Measurements from ENCODE around the gene ABCB11.

DNA sequence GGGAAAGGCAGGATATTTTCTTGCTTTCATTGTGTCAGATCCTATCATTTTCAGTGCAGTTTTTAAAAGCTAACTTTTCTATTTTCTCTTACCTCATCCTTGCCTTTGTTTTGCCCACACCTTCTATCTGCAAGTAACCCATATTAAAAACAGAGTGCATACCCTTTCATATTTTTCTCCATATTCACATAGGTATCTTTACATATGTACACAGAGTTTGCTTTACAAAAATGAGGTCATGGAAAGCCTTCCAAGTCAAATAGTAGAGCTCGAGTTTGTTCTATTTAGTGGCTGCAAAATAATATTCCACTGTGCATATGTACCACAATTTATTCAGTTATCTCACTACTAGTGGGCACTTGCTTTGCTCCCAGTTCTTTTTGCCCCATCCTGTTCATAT lies 34.3 kb upstream of the ABCB11 start:
- TF ChIP-seq POLR2AphosphoS5 (IDR thresholded peaks at IDR 0.05): no peak
- TF ChIP-seq, protein P1, sequence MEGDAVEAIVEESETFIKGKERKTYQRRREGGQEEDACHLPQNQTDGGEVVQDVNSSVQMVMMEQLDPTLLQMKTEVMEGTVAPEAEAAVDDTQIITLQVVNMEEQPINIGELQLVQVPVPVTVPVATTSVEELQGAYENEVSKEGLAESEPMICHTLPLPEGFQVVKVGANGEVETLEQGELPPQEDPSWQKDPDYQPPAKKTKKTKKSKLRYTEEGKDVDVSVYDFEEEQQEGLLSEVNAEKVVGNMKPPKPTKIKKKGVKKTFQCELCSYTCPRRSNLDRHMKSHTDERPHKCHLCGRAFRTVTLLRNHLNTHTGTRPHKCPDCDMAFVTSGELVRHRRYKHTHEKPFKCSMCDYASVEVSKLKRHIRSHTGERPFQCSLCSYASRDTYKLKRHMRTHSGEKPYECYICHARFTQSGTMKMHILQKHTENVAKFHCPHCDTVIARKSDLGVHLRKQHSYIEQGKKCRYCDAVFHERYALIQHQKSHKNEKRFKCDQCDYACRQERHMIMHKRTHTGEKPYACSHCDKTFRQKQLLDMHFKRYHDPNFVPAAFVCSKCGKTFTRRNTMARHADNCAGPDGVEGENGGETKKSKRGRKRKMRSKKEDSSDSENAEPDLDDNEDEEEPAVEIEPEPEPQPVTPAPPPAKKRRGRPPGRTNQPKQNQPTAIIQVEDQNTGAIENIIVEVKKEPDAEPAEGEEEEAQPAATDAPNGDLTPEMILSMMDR (IDR thresholded peaks at IDR 0.05): no peak
- TF ChIP-seq POLR2A (IDR thresholded peaks at IDR 0.05): no peak

All from breast epithelium (tissue), 3 donors.